T47D (cell line): ENCODE measurements around the gene TLR6.
A peak's percentile ranks its signal among the peaks of the same experiment; 100 is the strongest.
"Not testable (repeated sequence)": the region's sequence is repeated elsewhere in the genome, so short reads cannot be mapped to it uniquely, and the experiment has no call there.

Source experiments
- DNase-seq, 2 experiments: peaks; one replicate each; pipeline versions ENCODE4 v3.0.0 to v3.0.0-alpha.2; 2011 to 2012; ENCODE audit warnings: low read depth in 1 of 2, low spot score in 1 of 2
- JUND ChIP-seq: IDR thresholded peaks from 2 replicates; pipeline ENCODE4 v1.6.1; 2012; ENCODE audit warnings: low read depth
- in situ Hi-C: cut with HindIII; loops from 2 replicates; pipeline ENCODE4 v1.10.0; 2016; ENCODE audit warnings: low sequenced_read_pairs, low pct_unique_long_range_greater_than_20kb

The TLR6 gene

GRCh38 chr4:38785041-38785790, 71.4 kb downstream of the TLR6 start:
- DNase-seq: no peak
- in situ Hi-C loops: no loop called here
- no peak for TF ChIP-seq JUND

GRCh38 chr4:38784141-38784540, 72.5 kb downstream of the TLR6 start:
- TF ChIP-seq JUND: no peak
- no peak for DNase-seq
- in situ Hi-C loops: no loop called here

DNA sequence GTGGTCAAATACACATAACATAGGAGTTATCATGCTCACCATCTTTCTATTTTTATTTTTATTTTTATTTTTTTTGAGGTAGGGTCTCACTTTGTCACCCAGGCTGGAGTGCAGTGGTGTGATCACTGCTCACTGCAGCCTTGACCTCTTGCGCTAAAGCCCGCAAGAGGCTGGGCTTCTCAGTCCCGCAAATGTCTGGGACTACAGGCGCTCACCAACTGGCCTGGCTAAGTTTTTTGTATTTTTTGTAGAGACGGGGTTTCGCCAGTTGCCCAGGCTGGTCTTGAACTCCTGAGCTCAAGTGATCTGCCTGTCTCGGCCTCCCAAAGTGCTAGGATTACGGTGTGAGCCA, 73.5 kb downstream of the TLR6 start:
- in situ Hi-C loops: no loop called here
- DNase-seq: no peak
- TF ChIP-seq JUND: no peak

GRCh38 chr4:38782452-38783108, 74.0 kb downstream of the TLR6 start, which contains the start of gene TLR10:
Gene TLR10, minus strand, starts transcription at chr4:38782990. Its CDS starts 7,400 bp downstream, at chr4:38775590.
- DNase-seq: peak; percentile 9 to 59
- in situ Hi-C loops: no loop called here
- TF ChIP-seq JUND: no peak

- in situ Hi-C loops: no loop called here
- TF ChIP-seq JUND: no peak
- DNase-seq: no peak
Measured at GRCh38 chr4:38781854-38782261, 74.8 kb downstream of the TLR6 start.

- TF ChIP-seq JUND: no peak
- no peak for DNase-seq
- in situ Hi-C loops: no loop called here
Measured at GRCh38 chr4:38780833-38781484, 75.7 kb downstream of the TLR6 start.

DNA sequence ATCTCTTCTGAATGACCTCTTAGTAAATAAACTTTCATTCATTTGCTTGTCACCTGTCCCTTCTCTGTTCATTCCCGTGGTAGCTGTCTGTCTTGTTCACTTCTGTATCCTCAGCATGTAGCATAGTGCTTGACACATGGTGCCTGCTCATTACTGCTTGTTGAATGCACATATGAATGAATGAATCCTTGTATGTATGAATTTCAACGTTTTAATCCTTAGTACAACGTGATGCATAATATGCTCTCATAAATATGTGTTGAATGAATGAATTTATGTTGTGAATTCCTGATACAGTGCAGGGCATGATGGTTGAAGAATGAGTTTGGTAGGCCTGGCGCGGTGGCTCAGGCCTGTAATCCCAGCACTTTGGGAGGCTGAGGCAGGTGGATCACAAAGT, 76.8 kb downstream of the TLR6 start:
- no peak for TF ChIP-seq JUND
- DNase-seq: no peak
- in situ Hi-C loops: no loop called here

DNA sequence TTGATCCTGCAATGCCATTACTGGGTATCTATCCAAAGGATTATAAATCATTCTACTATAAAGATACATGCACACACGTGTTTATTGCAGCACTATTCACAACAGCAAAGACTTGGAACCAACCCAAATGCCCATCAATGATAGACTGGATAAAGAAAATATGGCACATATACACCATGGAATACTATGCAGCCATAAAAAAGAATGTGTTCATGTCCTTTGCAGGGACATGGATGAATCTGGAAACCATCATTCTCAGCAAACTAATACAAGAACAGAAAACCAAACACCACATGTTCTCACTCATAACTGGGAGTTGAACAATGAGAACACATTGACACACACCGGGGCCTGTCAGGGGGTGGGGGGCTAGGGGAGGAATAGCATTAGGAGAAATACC, 78.7 kb downstream of the TLR6 start:
- in situ Hi-C loops, DNase-seq: not testable (repeated sequence)

DNA sequence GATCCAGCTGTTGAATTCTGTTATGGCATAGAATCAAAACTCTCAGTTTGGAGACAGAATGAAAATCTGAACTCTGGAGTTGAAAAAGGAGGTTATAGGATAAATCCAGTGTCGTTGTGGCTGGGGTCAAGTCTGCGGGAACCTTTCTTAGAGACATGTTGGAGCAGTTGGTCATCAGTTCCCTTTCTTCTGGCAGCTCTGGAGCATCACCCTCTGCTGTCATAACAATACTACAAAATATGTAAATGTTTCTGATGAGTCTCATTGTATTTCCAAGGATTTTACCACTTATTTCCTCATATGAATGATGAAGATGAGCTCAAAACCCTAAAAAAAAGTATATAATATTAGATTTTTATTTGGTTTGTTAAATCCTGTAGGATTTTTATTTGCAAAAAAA, 81.3 kb downstream of the TLR6 start:
- DNase-seq: no peak
- in situ Hi-C loops: no loop called here
- no peak for TF ChIP-seq JUND

DNA sequence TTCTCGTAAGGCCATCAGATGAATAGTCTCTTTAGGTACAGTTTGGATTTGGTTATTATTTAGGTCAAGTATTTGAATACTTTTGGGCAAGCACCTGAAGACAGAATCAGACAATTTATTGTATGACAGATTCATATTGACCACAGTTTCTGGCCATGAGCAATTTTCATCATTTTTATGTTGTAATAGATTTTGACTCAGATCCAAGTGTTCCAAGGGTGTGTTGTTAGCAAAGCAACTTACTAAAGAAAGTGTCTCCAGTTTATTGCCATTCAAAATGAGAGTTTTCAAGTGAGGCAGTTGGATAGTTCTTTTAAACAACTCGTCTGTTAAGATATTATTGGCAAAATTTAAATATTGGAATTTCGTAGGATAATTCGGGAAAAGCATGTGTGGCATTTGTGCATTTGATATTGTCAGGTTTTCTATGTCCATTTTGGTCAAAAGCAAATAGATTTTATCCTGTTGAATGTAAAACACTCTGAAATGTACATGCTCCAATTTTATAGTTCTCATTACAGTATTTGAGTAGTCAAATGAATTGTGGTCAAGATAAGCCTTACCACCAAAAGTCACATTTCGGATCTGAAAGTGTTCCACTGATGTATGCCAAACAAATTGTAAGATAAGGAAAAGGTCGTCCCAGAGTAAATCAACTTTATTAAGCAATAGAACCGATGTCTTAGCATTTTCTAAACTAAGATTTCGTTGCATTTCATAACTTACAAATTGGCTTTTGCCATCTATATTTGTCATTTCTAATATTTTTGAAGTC, 82.2 kb downstream of the TLR6 start:
- in situ Hi-C loops: no loop called here

More for the DNA sequence above, 82.2 kb downstream of the TLR6 start:
- TF ChIP-seq JUND: no peak
- no peak for DNase-seq
